ENCODE results near the gene NID1.

- no peak for TF ChIP-seq ZBTB33 (IDR thresholded peaks at IDR 0.05; ENCODE audit: extremely low read depth, insufficient replicate concordance, low read length)
- no peak for TF ChIP-seq EGR1 (IDR thresholded peaks at IDR 0.05; ENCODE audit: low read depth)
- no peak for TF ChIP-seq POLR2A (IDR thresholded peaks at IDR 0.05; ENCODE audit: borderline replicate concordance, extremely low read depth, insufficient read depth, insufficient read length)
- TF ChIP-seq ZNF274 (IDR thresholded peaks at IDR 0.05; ENCODE audit: low read depth, low read length): no peak
- no peak for TF ChIP-seq POLR2AphosphoS5 (IDR thresholded peaks at IDR 0.05; ENCODE audit: low read depth, low read length)
- no peak for TF ChIP-seq CTCF (IDR thresholded peaks at IDR 0.05 in 2 of 3, conservative IDR thresholded peaks at IDR 0.05 in 1 of 3; ENCODE audit: borderline replicate concordance in 1 of 3, insufficient read depth in 1 of 3, low read depth in 2 of 3, low read length in 2 of 3)
- TF ChIP-seq EZH2 (IDR thresholded peaks at IDR 0.05): no peak
- TF ChIP-seq JUND (IDR thresholded peaks at IDR 0.05): no peak
- TF ChIP-seq SRF (IDR thresholded peaks at IDR 0.05; ENCODE audit: low read depth): no peak
- no peak for TF ChIP-seq MAX (IDR thresholded peaks at IDR 0.05)
- TF ChIP-seq FOSL1 (IDR thresholded peaks at IDR 0.05; ENCODE audit: low read depth): no peak
- no peak for TF ChIP-seq SP1 (IDR thresholded peaks at IDR 0.05; ENCODE audit: low read depth)
- no peak for TF ChIP-seq SIN3A (IDR thresholded peaks at IDR 0.05; ENCODE audit: low read depth)
- no peak for TF ChIP-seq CEBPB (IDR thresholded peaks at IDR 0.05; ENCODE audit: low read depth)
Measured at GRCh38 chr1:235929216-235929615, 135.7 kb downstream of the NID1 start.

Data from HCT116 (cell line).